IPS-11a (cell line): ENCODE measurements around the gene INPP5A.

Source experiments
- H3K4me3 ChIP-seq: one replicate; pipeline ENCODE4 v1.5.1; 2013; ENCODE audit warnings: low read depth, low read length, control low read depth

The INPP5A gene

GRCh38 chr10:132577350-132578003 is 39.9 kb downstream of the INPP5A start:
- no peak overlapping the region for H3K4me3 ChIP-seq

DNA sequence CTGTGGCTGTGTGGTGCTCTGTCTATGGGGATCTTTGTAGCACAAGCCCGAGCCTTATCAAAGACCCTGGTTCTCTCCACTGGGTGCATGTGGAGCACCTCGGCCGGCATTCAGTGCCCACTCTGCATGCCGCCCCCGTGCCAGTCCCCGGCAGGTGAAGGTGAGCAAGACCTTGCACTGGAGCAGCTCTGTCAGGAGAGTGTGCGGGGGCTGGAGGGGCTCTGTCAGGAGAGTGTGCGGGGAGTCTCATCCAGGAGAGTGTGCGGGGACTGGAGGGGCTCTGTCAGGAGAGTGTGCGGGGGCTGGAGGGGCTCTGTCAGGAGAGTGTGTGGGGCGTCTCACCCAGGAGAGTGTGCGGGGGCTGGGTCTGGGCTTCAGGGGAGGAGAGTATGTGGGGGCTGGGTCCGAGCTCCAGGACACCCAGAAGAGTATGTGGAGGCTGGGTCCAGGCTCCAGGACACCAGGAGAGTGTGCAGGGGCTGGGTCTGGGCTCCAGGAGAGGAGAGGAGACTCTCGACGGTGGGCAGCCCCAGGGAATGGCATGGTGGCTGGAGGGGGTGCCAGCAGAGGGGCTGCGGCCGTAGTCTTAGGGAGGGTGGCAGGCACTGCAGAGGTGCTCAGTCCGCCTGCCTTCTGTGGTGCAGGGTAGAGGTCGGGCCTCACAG is 40.8 kb downstream of the INPP5A start:
- H3K4me3 ChIP-seq, result no peak overlapping the region

DNA sequence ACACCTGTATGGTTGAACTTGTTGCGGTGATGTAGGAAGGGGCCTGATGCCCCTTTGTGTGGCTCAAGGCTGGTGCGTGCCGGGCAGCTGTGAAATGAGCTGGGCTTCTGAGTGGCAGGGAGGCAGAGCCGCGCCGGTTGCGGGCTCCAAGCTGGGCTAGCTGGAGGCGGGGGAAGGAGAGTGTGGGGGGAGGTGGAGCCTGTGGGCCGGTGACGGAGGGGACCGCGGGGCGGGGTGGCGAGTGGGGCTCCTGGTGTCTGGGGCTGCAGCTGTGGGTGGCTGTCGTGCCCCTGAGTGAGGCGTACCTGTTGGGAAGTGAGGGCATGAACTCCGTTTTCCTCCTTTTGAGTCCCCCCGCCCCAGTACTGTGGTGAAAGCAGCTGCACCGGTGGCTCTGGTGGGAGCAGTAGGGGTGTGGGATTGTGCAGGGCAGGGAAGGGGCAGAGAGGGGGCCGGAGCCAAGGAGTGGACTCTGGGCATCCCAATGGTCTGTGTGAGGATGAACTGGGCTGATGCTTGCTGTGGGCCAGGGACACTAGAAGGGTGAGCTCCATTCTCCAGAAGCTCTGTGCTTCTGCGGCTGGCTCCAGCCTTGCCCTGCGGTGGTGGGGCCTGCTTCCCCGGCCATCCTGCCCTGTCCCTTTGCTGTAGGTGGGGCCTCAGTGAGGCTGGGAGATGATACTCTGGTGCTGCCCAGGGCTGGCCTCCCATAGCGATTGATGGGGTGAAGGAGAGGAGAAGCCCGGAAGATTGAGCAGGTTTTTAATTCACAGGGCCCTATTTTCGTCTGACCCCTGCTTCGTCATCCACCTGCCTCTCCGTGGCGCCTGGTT is 41.7 kb downstream of the INPP5A start:
- no peak overlapping the region for H3K4me3 ChIP-seq

DNA sequence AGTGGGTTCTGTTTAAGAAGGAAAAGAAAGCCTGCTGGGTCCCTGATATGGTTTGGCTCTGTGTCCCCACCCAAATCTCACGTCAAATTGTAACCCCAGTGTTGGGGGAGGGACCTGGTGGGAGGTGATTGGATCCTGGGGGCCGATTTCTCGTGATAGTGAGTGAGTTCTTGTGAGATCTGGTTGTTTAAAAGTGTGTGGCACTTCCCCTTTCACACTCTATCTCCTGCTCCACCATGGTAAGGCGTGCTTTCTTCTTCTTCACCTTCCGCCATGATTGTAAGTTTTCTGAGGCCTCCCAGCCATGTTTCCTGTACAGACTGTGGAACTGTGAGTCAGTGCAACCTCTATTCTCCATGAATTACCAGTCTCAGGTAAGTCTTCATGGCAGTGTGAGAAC is 42.6 kb downstream of the INPP5A start:
- H3K4me3 ChIP-seq, result no peak overlapping the region

DNA sequence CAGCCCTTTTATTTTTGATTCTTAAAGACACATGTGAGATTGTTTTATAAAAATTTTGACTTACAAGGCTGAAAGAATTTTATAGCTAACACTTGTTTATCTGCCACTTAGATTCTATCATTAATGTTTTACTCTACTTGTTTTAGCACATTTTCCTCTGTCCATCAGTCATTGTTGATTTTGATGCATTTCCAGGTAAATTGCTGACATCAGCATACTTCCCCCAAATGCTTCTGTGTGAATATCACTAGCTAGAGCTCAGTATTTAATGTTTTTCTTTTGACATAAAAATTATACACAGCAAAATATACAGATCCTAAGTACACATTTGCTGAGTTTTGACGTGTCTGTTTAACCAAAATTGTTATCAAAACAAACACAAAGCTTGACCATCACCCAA is 43.0 kb downstream of the INPP5A start:
- no peak overlapping the region for H3K4me3 ChIP-seq

DNA sequence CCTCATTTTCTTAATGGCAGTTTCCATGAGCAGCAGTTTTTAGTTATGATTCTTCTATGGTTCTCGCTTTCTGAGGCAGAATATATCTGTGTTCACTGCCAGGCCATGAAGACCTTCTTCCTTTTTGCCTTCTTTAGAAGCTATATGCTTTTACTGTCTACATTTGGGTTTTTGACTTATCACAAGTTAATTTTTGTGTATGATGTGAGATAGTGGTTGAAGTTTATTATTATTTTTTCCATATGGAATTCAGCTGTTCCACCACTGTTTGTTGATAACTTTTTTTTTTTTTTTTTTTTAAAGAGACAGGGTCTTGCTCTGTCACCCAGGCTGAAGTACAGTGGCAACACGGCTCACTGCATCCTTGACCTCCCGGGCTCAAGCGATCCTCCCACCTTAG is 44.5 kb downstream of the INPP5A start:
- no peak overlapping the region for H3K4me3 ChIP-seq

DNA sequence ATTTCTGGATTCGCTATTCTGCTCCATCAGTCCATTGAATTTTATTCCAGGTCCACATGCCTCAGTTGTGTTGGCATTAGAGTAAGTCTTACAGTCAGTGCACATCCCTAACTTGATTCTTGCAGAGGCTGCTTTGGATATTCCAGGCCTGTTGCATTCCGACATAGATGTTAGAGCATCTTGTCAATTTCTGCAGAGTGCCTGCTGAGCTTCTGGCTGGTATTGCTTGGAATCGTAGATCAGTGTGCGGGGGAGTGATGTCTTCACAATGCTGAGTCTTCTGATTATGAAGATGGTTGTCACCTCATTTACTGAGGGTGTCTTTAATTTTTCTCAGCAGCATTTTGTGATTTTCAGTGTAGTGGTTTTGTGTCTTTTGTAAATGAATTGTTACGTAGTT is 45.2 kb downstream of the INPP5A start:
- H3K4me3 ChIP-seq, result no peak overlapping the region

DNA sequence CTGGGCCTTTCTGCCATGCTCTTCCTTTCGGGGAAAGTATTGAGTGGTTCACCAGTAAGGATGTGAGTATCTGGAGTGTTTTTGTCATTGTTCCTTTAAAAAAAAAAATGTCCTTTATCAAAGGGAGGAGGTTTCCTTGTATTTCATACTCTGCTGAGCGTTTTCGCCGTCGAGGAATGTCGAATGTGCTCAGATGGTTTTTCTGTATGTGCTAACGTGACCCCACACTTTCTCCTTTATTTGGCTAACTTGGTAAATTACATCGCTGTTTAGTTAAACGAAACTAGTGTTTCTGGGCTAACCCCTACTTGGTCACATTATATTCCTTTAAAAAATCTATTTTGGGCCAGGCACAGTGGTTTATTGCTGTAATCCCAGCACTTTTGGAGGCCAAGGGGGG is 45.9 kb downstream of the INPP5A start:
- no peak overlapping the region for H3K4me3 ChIP-seq

DNA sequence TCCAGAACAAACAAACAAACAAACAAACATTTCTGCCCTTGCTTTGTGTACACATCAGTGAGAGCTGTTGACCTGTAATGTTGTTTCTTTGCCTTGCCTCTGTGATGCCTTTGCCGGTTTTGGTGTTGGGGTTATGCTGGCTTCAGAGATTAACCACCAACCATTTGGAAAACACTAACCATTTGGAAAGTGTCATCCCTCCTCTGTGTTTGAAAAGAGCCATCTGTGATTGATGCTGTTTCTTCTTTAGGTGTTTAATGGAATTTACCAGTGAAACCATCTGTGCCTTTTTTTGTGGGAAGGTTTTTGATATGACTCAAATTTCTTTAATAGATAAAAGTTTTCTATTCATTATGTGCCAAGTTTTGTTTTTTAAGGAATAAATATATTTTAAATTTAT is 46.5 kb downstream of the INPP5A start:
- H3K4me3 ChIP-seq, result no peak overlapping the region

DNA sequence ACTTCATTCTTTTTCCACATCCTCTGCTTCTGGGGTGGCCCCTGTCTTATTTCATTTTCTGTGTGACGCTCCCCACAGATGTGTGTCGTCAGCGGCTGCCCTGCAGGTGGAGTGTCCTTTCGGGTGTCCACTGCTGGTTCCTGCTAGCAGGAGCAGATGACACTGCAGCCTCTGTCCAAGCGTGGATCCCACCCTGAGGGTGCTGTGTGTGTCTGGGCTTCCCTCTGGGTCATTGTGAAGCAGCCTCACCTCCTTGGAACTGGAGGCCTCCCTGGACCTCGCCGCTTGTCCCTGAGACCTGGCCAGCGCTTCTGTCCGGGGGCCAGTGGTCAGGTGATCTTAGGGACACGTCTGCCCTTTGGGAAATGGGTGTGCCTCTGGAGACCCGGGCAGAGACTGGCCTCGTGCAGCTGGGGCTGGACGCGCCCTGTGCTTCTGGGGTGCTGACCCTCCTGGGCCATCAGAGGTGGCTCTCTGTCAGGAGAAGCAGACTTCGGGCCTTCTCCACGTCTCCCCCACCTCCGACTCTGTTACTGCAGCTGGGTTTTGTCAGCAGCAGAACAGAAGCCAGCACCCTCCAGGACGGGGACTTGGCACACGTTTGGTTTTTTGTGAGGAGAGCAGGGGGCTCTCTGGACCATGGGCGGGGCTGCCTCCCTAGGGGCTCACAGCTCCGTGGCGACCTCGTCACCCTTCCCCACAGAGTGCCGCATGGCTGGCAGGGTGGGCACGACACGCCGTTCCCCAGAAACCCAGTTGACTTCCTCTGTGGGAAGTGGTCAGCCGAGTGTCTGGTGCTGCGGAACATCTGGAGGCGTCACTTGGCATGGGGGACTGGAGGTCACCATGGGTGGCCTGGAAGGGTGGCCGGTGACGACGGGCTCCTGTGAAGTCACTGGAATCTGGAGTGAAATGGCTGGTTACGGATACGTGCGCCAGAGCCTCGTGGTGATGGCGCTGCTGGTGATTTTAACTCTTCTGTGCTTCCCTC is 48.4 kb downstream of the INPP5A start:
- no peak overlapping the region for H3K4me3 ChIP-seq

- H3K4me3 ChIP-seq, result no peak overlapping the region
Observed at GRCh38 chr10:132586739-132587138, 49.2 kb downstream of the INPP5A start.

DNA sequence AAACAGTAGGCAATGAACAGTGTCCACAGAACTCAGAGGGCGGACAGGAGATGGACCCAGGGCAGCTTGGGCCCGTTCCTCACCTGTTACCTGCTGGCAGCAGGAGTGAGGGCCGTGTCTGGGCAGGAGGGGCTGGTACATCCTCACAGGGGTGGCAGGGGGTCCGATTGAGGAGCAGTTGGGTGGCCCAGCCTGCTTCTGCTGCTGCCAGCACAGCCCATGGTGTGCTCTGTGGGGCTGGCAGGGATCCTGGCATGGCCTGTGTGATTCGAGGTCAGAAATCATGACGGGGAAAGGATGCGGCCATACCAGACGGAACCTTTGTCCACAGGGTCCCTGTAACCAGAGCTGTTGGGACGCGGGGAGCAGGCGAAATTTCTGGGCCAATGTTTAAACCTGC is 49.6 kb downstream of the INPP5A start:
- no peak overlapping the region for H3K4me3 ChIP-seq

DNA sequence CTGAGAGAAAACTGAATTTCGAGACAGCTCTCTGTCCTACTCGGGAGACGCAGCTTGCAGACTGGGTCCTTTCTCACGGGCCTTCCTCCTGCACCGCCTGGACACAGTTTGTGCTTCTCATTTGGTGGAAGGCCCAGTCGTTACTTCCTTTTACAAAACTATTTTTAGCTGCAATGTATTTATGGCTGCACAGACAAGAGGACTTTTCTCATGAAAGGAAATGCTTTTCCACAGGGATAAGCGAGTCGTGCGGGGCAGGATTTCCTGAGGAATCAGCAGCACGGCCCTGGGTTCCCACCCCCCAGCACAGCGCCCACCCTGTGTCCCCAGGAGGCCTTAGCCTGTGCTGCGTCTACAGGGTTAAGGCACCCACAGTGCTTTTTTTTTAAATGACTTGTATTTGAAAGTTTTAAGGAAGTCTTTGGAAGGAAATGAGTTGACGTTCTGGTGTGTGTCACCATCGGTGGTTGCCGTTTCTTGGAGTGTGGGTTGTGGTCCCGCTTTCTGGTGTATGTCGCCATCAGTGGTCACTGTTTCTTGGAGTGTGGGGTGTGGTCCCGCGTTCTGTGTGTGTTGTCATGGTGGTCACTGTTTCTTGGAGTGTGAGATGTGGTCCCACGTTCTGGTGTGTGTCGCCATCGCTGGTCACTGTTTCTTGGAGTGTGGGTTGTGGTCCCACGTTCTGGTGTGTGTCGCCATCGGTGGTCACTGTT is 50.9 kb downstream of the INPP5A start:
- no peak overlapping the region for H3K4me3 ChIP-seq

DNA sequence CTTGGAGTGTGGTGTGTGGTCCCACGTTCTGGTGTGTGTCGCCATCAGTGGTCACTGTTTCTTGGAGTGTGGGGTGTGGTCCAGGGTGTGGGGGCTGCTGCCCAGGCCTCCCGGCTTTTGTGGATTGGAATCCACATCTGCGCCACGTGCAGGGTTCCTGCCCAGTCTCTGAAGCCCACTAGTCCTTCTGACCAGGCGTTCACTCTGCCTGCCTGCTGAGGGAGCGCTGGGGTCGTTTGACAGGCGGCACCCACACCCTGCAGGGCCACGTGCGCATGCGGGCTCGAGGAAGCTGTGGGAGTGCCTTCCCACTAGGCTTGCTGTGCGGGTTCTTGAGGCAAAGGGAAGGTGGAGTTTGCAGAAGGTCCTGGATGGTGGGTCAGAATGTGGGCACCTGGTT is 51.4 kb downstream of the INPP5A start:
- no peak overlapping the region for H3K4me3 ChIP-seq

GRCh38 chr10:132589681-132590080 is 52.1 kb downstream of the INPP5A start:
- no peak overlapping the region for H3K4me3 ChIP-seq

GRCh38 chr10:132590094-132590751 is 52.6 kb downstream of the INPP5A start:
- H3K4me3 ChIP-seq, result no peak overlapping the region

DNA sequence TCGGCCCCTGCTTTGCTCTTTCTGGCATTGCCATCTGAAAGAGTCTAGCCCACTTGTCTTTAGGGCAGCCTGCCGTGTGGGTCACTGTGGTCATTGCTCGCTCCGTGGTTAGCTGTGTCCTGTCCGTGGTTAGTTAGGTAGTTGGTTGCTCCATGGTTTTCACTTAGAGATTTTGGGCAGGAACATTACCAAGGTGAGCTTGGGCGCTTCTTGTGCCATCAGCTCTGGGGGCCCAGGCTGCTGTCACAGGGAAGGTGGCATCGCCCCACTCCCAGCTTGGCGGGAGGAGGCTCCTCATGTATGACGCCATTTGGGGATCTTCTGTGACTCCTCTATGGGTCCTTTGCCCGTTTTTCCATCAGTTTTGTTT is 53.1 kb downstream of the INPP5A start:
- no peak overlapping the region for H3K4me3 ChIP-seq

- H3K4me3 ChIP-seq, result no peak overlapping the region
Observed at GRCh38 chr10:132591166-132591971, 53.8 kb downstream of the INPP5A start.

GRCh38 chr10:132592790-132593383 is 55.3 kb downstream of the INPP5A start:
- no peak overlapping the region for H3K4me3 ChIP-seq
